Superior temporal gyrus (tissue), 1 donor: ENCODE results near the gene ATP2B2.

Experiments
- DNase-seq: peaks from one replicate; pipeline ENCODE4 v3.0.0-alpha.2; 2016; ENCODE audit errors: extremely low spot score

Gene ATP2B2

DNA sequence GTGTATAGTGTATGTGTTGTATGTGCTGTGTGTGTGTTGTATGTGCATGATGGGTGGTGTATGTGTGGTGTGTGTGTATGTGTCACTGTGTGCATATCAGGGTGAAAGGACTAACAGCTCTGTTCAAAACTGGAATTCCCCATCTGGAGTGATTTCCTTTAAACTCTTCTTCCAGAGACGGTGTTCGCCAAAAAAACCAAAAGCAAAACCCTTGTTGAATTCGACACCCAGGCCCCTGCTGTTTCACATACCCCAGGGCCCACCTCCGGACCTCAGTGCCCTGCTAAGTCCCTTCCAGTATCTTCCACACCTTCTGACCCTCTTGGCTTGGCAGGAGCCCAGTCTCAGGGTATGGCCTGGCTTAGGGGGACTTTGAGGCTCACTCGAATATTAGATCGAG lies 139.6 kb downstream of the ATP2B2 start:
- no peak for DNase-seq

DNA sequence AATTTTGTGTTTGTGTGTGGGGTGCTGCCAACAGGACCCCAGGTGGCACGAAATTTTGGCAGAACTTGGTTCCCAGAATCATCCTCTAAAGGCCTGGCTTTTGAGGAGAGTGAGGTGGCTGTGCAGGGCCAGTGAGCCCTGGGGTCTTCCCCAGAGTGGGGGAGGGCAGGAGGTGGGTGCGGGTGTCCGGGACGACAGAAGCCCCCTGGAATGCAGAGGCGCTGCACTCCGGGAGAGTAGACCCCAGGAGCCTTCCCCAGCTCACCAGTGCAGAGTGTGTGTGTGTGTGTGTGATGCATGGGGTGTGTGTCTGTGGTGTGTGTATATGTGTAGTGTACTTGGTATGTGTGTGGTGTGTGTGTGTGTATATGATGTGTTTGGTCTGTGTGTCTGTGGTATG lies 140.1 kb downstream of the ATP2B2 start:
- no peak for DNase-seq

DNA sequence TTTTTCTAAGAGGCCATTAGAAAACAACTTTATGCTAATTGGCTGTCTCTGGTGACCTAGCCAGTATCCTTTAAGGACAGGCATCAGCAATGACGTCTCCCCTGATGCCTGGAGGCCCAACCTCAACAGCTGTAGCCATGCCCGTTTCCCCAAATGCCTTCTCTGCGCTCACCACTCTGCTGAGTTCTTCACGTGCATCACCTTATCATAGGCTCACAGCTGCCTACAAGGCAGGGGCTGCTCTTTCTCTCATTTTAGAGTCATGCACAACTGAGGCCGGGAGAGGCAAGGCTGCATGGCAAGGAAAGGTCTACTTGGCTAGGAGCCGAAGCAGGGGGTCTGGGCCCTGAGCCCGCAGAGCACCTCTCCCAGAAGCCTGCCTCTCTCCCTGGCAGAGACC lies 140.6 kb downstream of the ATP2B2 start:
- DNase-seq = no peak

DNA sequence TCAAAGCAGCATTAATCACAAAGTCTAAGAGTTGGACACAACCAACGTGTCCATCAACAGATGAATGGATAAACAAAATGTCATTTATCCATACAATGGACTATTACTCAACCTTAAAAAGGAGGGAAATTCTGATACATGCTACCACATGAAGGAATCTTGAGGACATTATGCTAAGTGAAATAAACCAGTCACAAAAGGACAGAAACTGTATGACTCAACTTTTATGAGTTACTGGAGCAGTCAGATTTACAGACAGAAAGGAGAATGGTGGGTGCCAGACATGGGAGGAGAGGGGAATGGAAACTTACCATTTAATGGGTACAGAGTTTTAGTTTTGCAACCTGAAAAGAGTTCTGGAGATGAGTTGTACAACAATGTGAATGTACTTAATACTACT lies 141.5 kb downstream of the ATP2B2 start:
- no peak for DNase-seq

DNA sequence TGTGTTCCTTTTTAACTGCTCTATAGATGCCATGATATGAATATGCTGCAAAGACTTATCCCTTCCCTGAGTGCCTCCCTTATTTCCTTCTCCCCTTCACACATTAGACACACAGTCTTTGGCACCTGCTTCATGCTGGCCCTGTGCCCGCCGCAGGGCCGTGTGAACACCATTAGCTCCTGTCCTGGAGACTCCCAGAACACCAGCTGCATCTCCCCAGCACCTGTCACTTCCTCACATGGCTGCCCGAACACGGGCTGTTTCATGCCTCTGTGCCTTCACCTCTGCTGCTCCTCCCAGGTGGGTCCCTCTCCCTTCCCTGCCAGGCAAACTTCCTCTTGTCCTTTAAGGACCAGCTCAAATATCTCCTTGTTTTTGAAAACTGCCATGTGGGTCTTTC lies 144.0 kb downstream of the ATP2B2 start:
- DNase-seq = no peak

DNA sequence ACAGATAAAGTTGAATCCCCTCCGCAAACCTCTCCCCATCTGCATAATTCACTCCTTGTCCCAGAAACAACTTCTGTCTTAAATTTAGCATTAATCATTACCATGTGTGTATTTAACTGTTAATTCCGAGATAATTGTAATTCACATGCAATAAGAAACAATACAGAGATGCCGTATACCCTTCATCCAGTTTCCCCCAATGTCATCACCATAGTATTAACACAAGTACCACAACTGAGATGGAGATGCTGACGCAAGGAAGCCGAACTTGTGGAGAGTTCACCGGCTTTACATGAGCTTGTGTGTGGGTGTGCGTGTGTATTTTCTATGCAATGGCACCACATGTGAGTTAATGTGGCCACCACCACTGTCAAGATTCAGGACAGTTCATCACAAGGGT lies 144.9 kb downstream of the ATP2B2 start:
- DNase-seq = no peak

DNA sequence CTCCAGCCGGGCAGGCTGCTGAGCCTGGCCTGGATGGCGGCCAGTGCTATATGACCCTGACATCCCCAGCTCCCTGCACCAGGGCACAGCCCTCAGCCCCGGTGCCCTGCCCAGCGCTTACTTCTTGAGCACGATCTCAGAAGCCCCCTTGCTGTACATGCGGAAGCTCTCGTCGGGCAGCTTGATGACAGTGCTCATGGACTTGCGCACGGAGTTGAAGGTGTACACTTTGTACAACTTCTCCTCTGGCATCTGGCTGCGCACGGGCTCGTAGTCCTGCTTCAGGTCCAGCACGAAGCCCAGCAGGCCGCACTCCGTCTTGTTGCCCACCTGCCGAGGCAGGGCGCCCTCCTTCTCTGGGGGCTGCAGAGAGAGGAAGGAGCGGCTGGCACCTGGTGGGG lies 145.6 kb downstream of the ATP2B2 start:
- no peak for DNase-seq

DNA sequence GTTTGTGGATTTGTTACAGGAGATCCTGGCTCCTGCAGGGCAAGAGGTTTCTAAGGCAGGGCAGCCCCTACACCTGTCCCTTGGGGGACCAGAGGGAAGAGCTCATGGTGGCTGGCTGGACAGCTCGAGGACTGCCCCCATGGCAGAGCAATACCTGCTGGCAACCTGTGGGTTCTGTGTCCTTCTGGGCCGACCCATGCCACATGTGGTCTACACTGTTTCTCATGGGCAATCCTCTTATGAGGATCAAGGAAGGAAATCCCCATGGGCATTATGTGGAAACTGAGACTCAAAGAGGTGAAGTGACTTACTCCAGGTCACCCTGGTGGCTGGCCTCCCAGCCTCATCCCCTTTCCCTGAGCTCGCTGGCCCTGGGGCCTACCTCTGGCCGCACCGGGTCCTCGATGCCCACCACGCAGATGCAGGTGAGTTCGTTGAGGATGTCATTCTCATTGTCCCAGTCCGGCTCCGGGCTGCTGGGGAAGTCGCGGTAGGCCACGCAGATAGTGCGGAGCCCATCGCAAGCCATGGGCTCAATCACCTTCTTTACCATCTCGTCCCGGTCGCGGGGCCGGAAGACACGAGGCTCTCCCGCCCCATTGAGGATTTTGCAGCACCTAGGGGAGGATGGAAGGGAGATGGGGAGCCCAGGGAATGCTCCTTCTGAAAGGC lies 146.9 kb downstream of the ATP2B2 start:
- DNase-seq = no peak

DNA sequence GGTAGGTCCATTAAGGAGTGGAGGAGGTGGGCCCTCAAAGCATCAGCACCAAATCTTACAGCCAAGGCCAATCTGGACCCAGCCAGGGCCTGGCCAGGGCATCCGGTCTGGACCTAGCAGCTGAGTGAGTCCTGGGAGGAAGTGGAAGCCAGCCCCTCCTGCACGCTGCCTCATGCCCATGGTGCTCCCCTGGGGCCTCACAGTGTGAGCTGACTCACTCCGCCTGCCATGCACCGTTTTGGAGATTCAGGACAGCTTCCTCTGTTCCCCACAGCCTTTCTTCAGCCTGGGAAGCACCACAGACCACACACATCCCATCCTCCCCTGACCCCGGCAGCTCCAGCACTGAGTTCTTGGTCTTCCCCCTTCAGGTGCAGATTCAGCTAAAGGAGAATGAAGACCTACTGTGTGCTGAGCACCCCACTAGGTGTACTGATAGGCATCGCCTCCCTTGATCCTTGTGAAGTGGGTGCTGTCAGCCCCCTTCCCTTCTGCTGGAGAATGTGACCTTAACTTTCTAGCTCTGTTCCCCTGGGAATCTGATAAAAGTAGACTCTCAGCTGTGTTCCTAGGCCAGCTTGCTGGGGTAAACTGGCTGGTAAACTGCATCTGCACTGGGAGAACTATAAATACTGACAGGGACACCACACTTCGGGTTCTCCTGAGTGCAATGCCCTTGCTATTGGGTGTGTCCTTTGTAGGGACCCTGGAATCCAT lies 147.6 kb downstream of the ATP2B2 start:
- DNase-seq = no peak

DNA sequence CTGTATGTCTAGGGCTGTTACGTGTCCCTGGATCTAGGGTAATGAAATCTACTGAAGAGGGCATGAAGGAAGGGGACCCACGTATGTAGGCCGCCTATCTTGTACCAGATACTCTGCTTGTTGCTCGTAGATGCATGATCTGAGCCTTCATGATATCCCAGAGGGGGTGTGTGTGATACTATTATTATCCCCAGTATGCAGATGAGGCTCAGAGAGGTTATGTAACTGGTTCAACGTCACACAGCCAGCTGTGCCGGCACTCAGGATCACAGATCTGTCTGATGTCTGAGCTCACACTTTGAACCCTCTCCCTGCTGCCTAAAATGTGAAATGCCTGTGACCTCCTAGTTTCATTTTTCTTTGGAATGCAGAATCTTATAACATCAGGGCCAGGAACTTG lies 148.3 kb downstream of the ATP2B2 start:
- peak; percentile 52 for DNase-seq

DNA sequence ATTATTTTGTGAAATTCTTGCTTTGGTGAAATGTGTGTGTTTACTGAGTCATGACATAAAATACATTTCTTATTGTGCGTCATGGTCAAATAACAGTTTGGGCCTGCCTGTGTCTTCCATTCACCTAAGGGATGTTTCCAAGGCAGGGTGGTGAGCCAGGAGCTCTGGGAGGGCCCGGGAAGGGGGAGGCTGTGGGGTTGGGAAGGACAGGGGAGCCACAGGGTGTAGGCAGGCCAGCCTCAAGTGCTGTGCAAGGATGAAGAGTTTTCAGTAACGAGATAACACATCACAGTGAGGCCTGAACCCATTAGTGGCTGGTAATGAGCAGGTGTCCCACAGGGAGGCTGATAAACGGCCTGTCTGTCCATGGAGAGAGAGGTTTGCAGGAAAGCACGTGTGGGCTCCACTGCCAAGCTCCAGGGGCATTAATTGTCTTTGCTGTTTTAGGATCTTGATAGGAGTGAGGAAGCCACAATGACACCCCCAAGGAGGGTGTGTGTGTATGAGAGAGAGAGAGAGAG lies 148.9 kb downstream of the ATP2B2 start:
- no peak for DNase-seq

DNA sequence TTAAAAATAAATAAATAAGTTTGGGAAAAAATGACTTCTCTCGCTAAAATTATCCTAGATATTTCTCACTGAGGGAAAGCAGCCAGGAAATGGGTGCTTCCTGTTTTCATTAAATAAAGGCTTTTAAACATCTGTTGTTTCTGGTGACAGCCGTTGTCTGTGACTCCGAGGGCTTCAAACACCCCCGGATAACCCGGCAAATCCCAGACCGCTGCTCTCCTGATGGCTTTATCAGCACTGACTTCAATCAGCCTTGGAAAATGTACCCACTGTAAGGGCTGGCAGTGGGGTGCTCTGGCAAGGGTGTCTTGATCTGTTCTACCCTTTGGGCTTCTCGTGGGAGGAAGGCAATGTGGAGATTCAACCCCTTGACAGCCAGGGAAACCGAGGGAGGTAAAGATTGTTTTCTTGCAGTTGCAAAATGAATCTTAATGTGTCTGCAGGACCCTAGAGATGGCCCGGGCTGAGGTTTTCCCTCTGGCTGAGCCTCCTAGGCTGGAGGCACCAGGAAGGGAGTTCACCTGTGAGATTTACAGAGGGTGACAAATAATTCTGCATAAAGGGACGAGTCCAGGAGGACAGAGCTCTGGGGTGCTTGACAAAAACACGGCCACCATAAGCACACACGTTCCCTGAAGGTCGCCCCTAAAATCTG lies 150.9 kb downstream of the ATP2B2 start:
- DNase-seq = no peak

DNA sequence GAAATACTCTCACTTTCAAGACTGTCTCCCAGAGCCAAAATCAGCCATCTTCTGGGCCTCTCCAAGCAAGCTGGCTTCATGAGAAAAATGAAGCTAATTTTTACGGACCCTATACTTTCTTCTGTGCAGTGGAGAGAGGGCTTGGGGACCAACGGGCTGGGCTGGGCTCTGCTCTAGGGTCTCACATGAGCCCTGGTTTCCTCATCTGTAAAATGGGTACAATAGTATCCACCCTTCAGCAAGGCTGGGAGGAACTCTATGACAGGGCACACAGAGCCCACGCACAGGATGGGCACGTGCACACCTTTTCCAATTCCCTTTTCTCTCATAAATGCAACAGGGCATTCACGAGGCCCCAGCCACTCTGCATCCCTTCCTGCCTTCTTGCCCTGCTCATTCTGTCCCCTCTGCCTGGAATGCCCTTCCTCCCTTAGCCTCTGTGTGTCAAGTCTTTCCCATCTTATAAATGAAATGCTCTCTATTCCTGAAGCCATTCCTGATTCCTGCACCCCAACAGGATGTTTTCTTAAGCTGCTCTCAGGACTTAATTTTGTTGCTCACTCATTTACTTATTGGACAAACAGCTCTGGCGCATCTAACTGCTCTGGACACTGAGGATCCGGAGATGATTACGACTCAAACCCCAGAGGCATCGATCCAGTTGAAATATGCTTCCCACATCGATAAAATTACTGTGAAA lies 151.6 kb downstream of the ATP2B2 start:
- DNase-seq = no peak

DNA sequence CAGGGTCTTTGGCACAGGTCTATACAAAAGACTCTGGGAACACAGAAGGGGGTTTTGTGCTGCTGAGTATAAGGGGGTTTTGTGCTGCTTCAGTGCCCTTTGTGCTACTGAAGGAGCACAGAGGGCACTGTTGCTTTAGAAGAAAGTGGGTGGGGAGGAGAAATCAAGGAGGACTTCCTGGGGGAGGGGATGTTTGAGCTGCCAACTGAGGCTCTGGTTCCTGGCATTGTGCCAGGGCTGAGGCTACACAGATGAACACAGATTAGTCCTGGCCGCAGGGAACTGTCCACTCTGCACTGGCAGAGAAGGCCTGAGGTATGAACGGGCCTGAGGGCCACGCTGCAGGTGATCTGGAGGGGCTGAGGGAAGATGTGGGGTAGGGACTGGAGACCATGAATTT lies 152.2 kb downstream of the ATP2B2 start:
- DNase-seq = no peak

DNA sequence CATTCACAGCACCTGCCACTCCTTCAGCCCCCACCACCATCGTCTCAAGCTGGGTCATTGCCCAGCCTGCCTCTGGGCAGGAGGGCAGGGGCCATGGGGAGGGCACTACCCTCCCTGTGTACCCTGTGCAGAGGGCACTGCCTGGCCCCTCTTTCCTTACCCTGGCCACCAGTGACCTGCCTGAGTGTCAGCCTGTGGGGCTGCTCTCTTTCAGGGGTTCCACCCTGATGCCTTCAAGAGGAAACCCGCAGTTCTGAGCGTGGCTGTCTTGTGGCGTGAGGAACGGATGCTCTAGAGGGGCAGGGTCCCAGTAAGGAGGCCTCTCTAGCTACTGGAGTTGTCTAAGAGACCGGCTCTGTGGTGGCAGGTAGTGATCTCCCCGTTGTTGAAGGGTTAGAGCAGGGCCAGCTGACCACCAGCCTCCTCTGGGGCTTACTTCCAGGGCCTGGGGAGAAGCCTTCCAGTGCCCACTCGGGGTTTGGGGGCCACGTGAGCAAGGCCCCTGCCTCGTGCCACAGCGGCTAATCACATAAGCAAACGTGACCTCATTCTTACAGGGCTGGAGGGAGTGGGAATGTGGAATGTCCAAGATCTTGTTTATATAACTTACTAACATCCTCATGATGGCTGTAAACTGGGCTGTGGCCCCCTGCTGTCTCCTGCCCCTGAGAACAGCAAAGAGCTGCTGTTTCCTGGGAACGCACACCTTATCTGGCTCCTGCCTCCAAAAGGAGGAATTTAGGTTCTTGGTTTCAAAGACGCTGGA lies 153.1 kb downstream of the ATP2B2 start:
- no peak for DNase-seq

DNA sequence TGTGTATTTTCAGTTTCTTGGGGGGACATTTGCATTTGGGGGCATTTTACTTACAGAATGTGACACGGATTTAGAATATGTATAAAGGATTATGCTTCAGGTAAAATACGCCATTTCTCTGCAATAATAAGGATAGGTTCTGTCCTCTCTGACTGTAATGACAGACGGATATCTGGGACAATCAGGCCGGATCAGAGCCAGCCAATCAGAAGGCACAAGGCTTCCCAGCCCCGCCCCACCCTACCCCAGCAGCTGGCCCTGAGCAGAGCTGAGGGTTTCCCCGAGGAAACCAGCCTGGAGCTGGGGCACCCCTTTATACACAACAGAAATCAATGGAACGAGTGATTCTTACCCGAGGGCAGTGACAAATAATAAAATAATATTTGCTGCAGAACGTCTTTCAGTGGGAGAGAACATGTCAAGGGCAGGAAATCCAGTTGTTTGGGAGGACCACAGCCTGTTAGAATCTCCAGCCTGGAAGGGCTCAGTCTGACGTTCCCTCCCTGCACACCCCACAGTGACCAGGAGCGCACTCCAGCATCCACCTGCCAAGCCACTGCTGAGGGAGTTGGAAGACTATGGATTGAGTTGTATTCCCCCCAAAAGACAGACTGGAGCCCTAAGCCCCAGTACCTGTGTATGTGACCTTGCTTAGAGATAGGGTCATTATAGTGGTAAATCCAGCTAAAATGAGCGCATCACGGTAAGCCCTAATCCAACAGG lies 154.2 kb downstream of the ATP2B2 start:
- DNase-seq = no peak

DNA sequence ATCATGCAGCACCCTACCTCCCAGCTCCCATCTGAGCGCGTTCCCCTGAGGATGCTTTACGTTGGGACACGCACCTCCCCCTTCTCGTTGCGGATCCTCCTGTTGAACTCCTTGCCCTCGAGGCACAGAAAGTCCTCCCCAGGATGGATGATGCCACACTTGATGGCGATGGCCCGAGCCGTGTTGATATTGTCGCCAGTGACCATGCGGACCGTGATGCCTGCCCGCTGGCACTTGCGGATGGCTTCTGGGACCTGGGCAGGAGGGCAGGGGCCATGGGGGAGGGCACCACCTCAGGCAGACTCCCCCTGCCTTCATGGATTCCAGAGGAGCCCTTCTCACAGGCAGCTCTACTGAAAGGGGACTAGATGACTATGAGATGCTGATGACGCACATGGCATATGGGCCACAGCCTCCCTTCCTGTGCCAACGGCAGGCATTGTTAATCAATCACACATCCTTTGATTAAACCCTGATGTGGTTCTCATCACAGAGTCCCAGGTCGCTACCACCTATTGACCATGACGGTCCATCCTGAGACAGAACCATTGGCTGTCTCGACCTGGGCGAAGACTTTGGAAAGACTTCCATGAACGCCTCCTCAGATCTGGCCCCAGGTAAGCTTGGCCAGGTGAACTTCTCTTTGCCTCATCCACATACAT lies 154.9 kb downstream of the ATP2B2 start:
- no peak for DNase-seq

DNA sequence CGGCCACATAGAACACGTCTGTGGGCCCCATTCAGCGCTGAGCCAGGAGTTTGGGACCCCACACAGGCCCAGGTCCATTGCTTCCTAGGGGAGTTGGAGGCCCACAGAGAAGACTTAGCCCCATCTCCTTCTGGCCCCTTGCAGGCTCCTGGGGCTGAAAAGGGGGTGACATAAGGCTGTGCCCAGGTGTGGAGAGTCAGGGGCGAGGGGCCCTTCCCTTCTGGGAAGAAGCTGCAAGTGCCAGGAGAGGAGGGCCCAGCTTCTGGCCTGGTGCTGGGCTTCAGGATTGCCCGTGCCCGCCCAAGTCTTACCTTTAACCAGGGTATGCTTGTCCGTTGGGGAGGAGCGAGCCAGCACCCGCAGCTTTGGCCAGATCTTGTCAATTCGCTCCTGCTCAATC lies 155.6 kb downstream of the ATP2B2 start:
- no peak for DNase-seq

DNA sequence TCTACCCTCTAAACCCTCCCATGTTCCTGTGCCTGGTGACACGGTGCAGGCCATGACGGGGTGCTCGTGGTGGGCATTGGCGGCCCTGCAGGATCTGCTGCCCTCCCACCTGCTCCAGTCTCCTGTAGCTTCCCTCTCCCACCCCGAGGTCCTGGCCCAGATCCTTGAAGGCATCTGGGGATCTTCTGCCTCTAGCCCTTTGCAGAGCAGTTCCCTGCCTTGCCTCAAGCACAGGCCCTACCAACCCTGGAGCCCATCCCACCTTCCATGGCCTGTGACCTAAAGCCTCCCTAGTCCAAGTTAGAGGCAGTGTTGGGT lies 157.0 kb downstream of the ATP2B2 start:
- DNase-seq = no peak

DNA sequence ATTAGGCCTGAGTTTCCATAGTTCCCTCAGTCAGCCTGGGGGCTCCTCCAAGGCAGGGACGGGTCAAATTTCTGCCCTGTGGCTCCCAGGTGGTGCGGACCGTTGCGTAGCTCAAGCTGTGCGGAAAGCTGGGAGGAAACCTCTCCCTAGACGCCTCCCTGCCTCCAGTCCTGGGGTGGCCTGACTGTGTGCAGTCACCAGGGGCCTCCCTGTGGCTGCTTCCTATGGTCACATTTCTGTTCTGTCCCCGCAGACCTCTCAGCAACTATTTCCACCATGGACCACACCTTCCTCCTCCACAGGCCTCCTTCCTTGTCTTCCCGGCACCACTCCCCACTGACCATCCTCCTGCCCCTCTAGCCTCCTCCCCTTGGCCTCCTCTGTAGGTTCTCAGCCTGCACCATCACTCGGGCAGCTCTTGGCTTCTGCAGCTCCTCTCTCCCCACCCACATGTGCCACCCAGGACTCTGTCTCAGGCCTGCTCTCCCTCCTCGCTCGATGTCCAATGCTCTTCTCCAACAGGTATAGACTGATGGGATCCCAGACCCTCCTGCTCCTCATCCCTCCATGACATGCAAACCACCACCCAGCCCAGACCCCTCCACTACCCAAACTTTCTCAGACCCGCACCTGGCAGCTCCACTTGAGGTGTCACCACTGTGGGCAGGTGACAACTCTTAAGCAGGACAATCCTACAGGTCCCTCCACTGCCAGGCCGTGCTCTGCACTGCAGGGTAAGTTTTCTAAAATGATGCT lies 157.6 kb downstream of the ATP2B2 start:
- DNase-seq = no peak
